A673 (cell line): ENCODE data around the gene TSEN15.

Experiments
- EZH2 ChIP-seq: fragments of 200-600 bp; sonication (generic); IDR thresholded peaks from 2 replicates; pipeline ENCODE4 v1.6.1; 2017; ENCODE audit warnings: borderline replicate concordance, low read depth, mild to moderate bottlenecking, mixed read lengths, antibody characterized with exemption, low read length; ENCODE audit not compliant: poor library complexity, severe bottlenecking
- TF ChIP-seq, protein P1 (sequence below): fragments of 300-800, 200-600 bp; sonication (generic); conservative IDR thresholded peaks from 2 replicates; pipeline ENCODE4 v1.5.1; 2017; ENCODE audit warnings: low read depth, mild to moderate bottlenecking, antibody characterized with exemption, low read length, moderate library complexity, mixed read lengths

DNA sequence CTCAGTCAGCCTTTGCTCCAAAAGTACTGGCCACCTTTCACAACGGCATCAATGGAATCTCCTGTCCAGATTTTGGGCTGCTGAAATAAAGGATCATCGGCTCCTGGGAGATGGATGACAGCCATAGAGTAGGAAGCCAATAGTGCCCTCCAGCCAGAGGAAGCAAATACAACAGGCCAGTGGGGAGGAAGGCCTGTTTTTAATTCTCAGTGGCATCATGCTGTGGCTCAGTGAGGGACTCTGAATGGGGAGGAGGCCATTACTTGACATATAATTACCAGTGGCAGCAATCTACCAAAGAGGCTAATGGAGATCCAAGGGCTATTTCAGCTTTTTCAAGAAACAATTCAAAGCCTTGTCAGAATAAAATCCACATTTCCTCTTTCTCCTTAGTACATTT is 40.7 kb upstream of the TSEN15 start:
- TF ChIP-seq, protein P1, sequence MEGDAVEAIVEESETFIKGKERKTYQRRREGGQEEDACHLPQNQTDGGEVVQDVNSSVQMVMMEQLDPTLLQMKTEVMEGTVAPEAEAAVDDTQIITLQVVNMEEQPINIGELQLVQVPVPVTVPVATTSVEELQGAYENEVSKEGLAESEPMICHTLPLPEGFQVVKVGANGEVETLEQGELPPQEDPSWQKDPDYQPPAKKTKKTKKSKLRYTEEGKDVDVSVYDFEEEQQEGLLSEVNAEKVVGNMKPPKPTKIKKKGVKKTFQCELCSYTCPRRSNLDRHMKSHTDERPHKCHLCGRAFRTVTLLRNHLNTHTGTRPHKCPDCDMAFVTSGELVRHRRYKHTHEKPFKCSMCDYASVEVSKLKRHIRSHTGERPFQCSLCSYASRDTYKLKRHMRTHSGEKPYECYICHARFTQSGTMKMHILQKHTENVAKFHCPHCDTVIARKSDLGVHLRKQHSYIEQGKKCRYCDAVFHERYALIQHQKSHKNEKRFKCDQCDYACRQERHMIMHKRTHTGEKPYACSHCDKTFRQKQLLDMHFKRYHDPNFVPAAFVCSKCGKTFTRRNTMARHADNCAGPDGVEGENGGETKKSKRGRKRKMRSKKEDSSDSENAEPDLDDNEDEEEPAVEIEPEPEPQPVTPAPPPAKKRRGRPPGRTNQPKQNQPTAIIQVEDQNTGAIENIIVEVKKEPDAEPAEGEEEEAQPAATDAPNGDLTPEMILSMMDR = no peak
- no peak for TF ChIP-seq EZH2
